ENCODE measurements around the gene MZF1.

- TF ChIP-seq, protein P1, sequence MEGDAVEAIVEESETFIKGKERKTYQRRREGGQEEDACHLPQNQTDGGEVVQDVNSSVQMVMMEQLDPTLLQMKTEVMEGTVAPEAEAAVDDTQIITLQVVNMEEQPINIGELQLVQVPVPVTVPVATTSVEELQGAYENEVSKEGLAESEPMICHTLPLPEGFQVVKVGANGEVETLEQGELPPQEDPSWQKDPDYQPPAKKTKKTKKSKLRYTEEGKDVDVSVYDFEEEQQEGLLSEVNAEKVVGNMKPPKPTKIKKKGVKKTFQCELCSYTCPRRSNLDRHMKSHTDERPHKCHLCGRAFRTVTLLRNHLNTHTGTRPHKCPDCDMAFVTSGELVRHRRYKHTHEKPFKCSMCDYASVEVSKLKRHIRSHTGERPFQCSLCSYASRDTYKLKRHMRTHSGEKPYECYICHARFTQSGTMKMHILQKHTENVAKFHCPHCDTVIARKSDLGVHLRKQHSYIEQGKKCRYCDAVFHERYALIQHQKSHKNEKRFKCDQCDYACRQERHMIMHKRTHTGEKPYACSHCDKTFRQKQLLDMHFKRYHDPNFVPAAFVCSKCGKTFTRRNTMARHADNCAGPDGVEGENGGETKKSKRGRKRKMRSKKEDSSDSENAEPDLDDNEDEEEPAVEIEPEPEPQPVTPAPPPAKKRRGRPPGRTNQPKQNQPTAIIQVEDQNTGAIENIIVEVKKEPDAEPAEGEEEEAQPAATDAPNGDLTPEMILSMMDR (conservative IDR thresholded peaks at IDR 0.05; ENCODE audit: low read length): no peak
- TF ChIP-seq EZH2phosphoT487 (IDR thresholded peaks at IDR 0.05; ENCODE audit: borderline replicate concordance, low read depth, low read length): no peak
Observed at GRCh38 chr19:58551577-58552471, 21.3 kb downstream of the MZF1 start.
